WERI-Rb-1 (cell line): ENCODE measurements around the gene DERL2.

ENCODE experiments used
- DNase-seq: peaks from one replicate; pipeline ENCODE4 v3.0.0-alpha.2; 2020
- H3K27ac ChIP-seq: fragments of 250-450 bp; sonication (Bioruptor Pico); 2 replicates; pipeline ENCODE4 v1.5.1; 2020; ENCODE audit warnings: mild to moderate bottlenecking, moderate library complexity
- H3K27me3 ChIP-seq: fragments of 250-450 bp; sonication (Bioruptor Pico); 2 replicates; pipeline ENCODE4 v1.5.1; 2021; ENCODE audit warnings: mild to moderate bottlenecking, low read depth, moderate library complexity; ENCODE audit not compliant: insufficient read depth, severe bottlenecking
- H3K36me3 ChIP-seq: fragments of 250-450 bp; sonication (Bioruptor Pico); 2 replicates; pipeline ENCODE4 v1.5.1; 2020; ENCODE audit warnings: mild to moderate bottlenecking, moderate library complexity
- H3K4me3 ChIP-seq: 2 replicates; pipeline ENCODE4 v1.5.1; 2011; ENCODE audit warnings: low read depth, mild to moderate bottlenecking, control low read depth, low read length
- H3K9me3 ChIP-seq: fragments of 250-450 bp; sonication (Bioruptor Pico); 2 replicates; pipeline ENCODE4 v1.5.1; 2021; ENCODE audit warnings: mild to moderate bottlenecking, moderate library complexity; ENCODE audit not compliant: severe bottlenecking
- TF ChIP-seq, protein P1 (sequence below): IDR thresholded peaks from 2 replicates; pipeline ENCODE4 v1.5.1; 2011; ENCODE audit warnings: low read depth, mild to moderate bottlenecking, control low read depth, inconsistent platforms, low read length

DERL2 gene

DNA sequence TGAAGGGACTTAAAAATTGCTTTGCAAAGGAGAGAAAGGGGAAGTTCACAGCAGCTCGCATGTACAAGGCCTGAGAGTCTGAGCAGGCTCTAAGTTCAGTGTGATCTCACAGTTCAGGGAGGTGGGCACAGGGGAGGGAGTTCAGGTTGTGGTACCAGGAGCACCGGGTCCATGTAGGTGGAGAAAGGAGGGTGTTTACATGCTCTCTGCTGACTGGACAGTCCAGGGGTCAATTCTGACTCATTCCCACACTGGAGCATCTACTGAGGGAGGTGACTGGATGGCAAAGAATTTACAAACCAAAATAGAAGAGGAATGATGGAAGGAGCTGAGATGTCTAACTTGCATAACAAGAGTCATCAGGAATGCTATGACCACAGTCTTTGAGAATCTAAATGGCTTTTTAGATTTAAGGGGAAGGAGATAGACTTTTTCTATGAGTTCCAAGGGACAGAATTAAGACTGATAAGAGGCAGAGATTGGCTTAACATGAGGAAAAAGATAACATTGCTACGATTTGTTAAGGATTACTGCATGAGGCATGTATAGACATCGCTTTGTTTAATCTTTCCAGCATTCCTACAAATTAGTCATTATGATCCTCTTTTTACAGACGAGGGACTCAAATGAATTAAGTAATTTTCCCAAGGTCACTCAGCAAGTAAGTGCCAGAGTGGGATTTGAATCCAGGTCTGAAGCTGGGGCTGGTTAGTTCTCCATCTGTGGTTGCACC lies 30.2 kb upstream of the DERL2 start:
- no peak for DNase-seq
- TF ChIP-seq, protein P1, sequence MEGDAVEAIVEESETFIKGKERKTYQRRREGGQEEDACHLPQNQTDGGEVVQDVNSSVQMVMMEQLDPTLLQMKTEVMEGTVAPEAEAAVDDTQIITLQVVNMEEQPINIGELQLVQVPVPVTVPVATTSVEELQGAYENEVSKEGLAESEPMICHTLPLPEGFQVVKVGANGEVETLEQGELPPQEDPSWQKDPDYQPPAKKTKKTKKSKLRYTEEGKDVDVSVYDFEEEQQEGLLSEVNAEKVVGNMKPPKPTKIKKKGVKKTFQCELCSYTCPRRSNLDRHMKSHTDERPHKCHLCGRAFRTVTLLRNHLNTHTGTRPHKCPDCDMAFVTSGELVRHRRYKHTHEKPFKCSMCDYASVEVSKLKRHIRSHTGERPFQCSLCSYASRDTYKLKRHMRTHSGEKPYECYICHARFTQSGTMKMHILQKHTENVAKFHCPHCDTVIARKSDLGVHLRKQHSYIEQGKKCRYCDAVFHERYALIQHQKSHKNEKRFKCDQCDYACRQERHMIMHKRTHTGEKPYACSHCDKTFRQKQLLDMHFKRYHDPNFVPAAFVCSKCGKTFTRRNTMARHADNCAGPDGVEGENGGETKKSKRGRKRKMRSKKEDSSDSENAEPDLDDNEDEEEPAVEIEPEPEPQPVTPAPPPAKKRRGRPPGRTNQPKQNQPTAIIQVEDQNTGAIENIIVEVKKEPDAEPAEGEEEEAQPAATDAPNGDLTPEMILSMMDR, result no peak
- H3K27me3 ChIP-seq, result no peaks in the 10 kb centered on the region
- H3K9me3 ChIP-seq, result no peaks in the 10 kb centered on the region
- H3K27ac ChIP-seq, result no peak overlapping the region
- no peaks in the 10 kb centered on the region for H3K36me3 ChIP-seq
- no peak overlapping the region for H3K4me3 ChIP-seq

DNA sequence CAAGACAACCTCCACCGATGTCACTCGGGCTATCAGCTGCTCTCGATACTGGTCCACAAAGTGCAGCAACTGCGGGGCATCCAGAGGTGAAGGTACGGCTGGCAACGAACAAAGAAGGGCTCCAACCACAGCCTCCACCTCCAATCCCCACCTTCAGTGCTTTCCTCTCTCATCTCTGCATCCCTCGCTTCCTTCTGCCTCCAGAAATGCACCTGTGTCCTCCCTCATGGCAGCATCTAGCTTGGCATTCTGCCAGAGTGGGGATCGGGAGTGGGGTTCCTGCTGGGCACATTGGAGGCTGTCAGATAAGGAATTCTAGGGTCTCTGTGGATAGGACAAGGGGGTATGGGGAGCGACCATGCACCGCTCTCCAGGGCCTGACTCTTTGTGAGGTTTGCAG lies 29.0 kb upstream of the DERL2 start:
- H3K27ac ChIP-seq, result no peak overlapping the region
- no peak overlapping the region for H3K4me3 ChIP-seq
- H3K27me3 ChIP-seq, result no peaks in the 10 kb centered on the region
- no peaks in the 10 kb centered on the region for H3K9me3 ChIP-seq
- DNase-seq, result no peak
- no peaks in the 10 kb centered on the region for H3K36me3 ChIP-seq
- TF ChIP-seq, protein P1, result no peak

DNA sequence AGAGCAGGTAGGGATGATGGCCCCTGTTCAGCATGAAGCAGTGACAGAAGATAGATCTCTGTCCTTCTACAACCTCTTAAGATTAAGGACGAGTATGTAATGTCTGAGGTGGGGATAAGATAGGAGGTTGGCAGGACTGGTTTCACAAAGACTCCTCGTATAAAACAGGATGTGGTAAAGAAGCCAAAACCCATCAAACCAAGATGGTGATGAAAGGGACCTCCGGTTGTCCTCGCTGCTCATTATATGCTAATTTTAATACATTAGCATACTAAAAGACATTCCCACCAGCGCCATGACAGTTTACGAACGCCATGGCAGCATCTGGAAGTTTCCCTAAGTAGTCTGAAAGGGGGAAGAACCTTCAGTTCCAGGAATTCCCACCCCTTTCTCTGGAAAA lies 27.6 kb upstream of the DERL2 start:
- no peak overlapping the region for H3K4me3 ChIP-seq
- no peak for DNase-seq
- TF ChIP-seq, protein P1, result no peak
- no peaks in the 10 kb centered on the region for H3K36me3 ChIP-seq
- no peaks in the 10 kb centered on the region for H3K27me3 ChIP-seq
- H3K9me3 ChIP-seq, result no peaks in the 10 kb centered on the region
- no peak overlapping the region for H3K27ac ChIP-seq

DNA sequence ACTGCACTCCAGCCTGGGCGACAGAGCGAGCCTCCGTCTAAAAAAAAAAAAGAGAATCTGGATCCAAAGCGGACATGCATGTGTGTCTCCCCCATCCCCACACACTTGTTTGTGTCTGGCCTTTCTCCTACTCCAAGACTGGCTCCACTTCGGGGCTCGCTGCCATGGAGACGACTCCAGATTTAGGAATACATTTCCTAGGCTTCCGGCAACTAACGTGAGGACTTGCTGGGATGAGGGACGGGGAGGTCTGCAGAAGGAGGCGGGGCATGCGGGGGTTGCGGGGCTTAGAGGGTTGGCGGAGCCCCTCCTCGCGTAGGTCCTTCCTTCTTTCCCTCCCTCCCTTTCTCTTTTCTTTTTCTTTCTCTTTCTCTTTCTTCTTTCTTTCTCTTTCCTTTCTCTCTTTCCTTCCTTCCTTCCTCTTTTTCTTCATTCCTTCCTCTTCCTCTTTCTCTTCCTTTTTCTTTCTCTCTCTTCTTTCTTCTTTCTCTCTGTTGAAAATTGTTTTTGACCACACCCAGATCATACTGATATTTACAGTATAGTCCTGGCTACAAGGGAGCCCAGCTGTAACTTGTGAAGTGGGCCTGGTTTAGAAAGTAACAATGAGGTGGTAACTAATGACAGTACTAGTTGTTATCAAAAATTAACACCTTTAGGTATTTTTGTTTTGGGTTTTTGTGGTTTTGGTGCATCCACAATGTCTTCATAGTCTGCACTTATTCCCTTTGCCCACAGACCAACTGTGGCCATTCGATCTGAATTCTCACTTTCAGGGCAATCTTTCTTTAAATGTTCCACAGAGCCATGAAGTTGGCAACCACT lies 25.6 kb upstream of the DERL2 start:
- Histone ChIP-seq H3K9me3 (no peaks in the 10 kb centered on the region), H3K27ac (no peak overlapping the region), H3K4me3 (no peak overlapping the region), H3K36me3 (no peaks in the 10 kb centered on the region), H3K27me3 (no peaks in the 10 kb centered on the region)
- TF ChIP-seq, protein P1, result no peak
- no peak for DNase-seq

DNA sequence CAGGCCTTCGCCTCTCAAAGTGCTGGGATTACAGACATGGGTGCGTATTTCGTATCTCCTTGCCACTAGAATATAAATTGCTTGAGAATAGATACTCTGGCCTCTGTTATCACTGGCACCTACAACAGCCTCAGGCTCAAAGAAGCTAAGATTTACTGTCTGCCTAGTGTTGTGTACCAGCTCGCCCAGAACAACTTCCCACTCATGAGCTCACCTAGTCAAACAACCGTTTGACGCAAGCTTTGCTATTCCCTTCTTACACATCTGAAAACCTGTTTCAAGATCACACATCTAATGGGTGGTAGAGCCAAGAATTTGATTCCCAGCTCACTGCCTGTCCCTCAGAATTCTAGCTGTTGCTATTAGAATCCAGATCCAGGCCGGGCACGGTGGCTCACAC lies 24.8 kb upstream of the DERL2 start:
- no peak overlapping the region for H3K27ac ChIP-seq
- no peaks in the 10 kb centered on the region for H3K27me3 ChIP-seq
- H3K36me3 ChIP-seq, result no peaks in the 10 kb centered on the region
- H3K9me3 ChIP-seq, result no peaks in the 10 kb centered on the region
- TF ChIP-seq, protein P1, result no peak
- H3K4me3 ChIP-seq, result no peak overlapping the region
- DNase-seq, result no peak
